Heart right ventricle (tissue), 16 donors: ENCODE measurements around the gene GSTM1. TPM values are rescaled to one million over a fixed set of nuclear protein-coding genes. Genes with fewer than 3 reads are reported as not detected.
A peak's percentile ranks its signal among the peaks of the same experiment; 100 is the strongest.

Source experiments
- ATAC-seq, 8 donors: fragments of 200-7000 bp; cut with Tn5 transposase; one replicate each; pipeline ENCODE4 v1.9.1; 2020; ENCODE audit warnings: mild to moderate bottlenecking in 8 of 8, moderate library complexity in 8 of 8, moderate number of reproducible peaks in 1 of 8
- DNase-seq, 2 donors: peaks; one replicate each; pipeline ENCODE4 v3.0.0-alpha.2; 2020
- H3K27ac ChIP-seq, 10 donors: fragments of 200-600 bp; sonication (generic) in 2 of 10; one replicate each; pipeline versions ENCODE4 v1.5.0 to v1.8.0; 2020 to 2022; ENCODE audit warnings: mild to moderate bottlenecking in 3 of 10
- H3K27me3 ChIP-seq, 7 donors: fragments of 200-600 bp; one replicate each; pipeline ENCODE4 v1.8.0; 2021 to 2022; ENCODE audit warnings: mild to moderate bottlenecking in 2 of 7
- H3K36me3 ChIP-seq, 9 donors: fragments of 200-600 bp; sonication (generic) in 1 of 9; one replicate each; pipeline versions ENCODE4 v1.5.0 to v1.8.0; 2020 to 2022; ENCODE audit warnings: mild to moderate bottlenecking in 2 of 9
- H3K4me1 ChIP-seq, 9 donors: fragments of 200-600 bp; sonication (generic) in 1 of 9; one replicate each; pipeline versions ENCODE4 v1.5.0 to v1.8.0; 2020 to 2022; ENCODE audit warnings: mild to moderate bottlenecking in 4 of 9
- H3K4me3 ChIP-seq, 10 donors: fragments of 200-600 bp; sonication (generic) in 2 of 10; one replicate each; pipeline versions ENCODE4 v1.5.0 to v1.8.0; 2020 to 2022; ENCODE audit warnings: mild to moderate bottlenecking in 7 of 10, moderate library complexity in 2 of 10
- H3K9me3 ChIP-seq, 11 donors: fragments of 200-600 bp in 10 of 11; sonication (generic) in 2 of 11; one replicate each; pipeline versions ENCODE4 v1.5.0 to v1.8.0; 2013 to 2022; ENCODE audit warnings: mild to moderate bottlenecking in 2 of 11, control low read depth in 1 of 11, moderate library complexity in 1 of 11
- WGBS, 2 donors: extraction: QIAGEN DNeasy Blood & Tissue Kit; methylation state at CpG; one replicate each; pipeline ENCODE4 v1.1.7; 2013; ENCODE audit warnings: inconsistent platforms in 1 of 2; 5-methylcytosine and 5-hydroxymethylcytosine counted together
- intact Hi-C, 10 donors: fragments of 100-400 bp; cut with DNase I; formaldehyde crosslinking; loops; one replicate each; pipeline versions ENCODE4 v1.11.1 to v1.14.2; 2022
- polyA plus RNA-seq, 2 donors: library from polyadenylated mRNA; stranded (reverse); fragments of 200-250 nt; gene quantifications; one replicate each; pipeline ENCODE4 v1.2.3, GENCODE V29; 2013
- total RNA-seq, 10 donors: library from RNA; stranded (reverse); fragmentation: NEBNext Ultra II Directional in 3 of 10; extraction: Animal tissue kit (Norgen Biotek cat#: 25700) in 3 of 10; gene quantifications; one replicate each; pipeline versions ENCODE4 v1.2.1 to v1.2.4, GENCODE V29; 2021 to 2023
- TF ChIP-seq, protein P1 (sequence below), 9 donors: fragments of 200-600 bp; sonication (generic) in 2 of 9; IDR thresholded peaks; one replicate each; pipeline versions ENCODE4 v1.5.0 to v1.8.0; 2021 to 2022; ENCODE audit warnings: antibody characterized with exemption in 9 of 9, mild to moderate bottlenecking in 5 of 9, moderate library complexity in 1 of 9
- donor health status: Arrhythmogenic right ventricular cardiomyopathy.
- donor health status: ischemic (EF 13 %, LVEDD 7.1; RV severe dilation, severe dysfunction).
- donor health status: healthy with polysubstance abuse.
- donor health status: DM: no; HTN: yes; CAD: no.
- donor health status: DM: no; HTN: no; CAD: no.
- donor health status: ischemic (EF 25% LVEDD 6.9; RV normal size, moderate dysfunction).
- donor health status: ischemic (EF 25% LVEDD 5.7; RV mildly dilated, moderate dysfunction).
- donor health status: healthy.
- donor health status: DM: yes; HTN: yes; CAD: no.
- donor health status: Ischemic cardiomyopathy.
- donor health status: ischemic (EF 35%, LVEDD 5.7; RV mildly dilated, moderate dysfunction).
- donor health status: nonischemic (EF 11% LVEDD 7.7; RV severe dilation, severe dysfunction).
- donor health status: DM: yes; HTN: yes; CAD: no.
- donor health status: PGD.
- donor health status: ischemic (EF 29% LVEDD 5.4; RV normal size, mild dysfunction).
- donor health status: nonischemic (EF 23%, LVEDD 6.1; RV moderate dilation, normal function).

The GSTM1 gene
- total and polyA plus RNA-seq, 12 donors, result 0.19 to 57.7 (median 36.7) TPM; not detected in 4

DNA sequence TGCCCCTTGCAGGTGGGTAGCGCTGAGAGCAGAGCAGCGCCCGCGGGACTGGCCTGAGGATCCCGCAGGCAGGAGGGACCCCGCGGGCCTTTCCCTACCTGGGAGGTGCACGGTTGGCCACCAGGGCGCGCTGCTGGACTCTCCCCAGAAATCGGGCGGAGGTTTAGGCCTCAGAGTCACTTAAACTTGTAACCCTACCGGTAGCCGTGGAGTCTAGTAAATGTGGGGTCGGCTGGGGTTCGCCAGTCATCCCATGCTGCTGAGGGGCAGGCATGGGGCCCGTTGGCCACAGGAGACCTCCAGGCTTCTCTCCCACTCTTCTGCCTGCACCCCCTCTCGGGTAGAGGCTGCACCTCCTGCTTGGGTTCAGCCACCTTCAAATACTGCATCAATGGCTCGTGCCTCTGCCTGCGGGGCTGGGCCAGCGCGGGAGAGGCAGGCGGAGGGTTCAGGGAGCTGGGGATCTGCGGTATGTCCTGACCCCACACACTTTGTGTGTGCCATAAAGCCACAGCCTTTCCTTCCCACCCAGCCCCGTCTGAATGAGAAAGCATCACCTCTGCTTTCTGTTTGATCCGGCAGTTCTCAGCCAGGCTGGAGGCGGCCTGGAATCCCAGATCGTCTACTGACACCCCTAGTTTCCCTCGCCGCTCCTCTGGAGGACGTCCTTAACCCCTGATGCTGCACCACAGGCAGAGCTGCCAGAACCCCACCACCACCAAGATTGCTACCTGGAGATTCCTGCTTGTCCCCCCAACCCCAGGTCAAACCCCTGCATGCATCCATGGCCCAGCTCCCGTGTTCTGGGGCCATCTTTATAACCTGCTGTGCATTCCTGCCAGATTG, 44.0 kb upstream of the GSTM1 start:
- Histone ChIP-seq H3K27me3 (no peaks in the 10 kb centered on the region), H3K9me3 (peaks cover 0 to 6% (median 0%) of the 10 kb centered on the region in 11 donors), H3K4me3 (peak overlapping the region in 1 of 10 donors; percentile 7), H3K27ac (no peak overlapping the region), H3K4me1 (peaks cover 0 to 12% (median 6%) of the 10 kb centered on the region in 9 donors), H3K36me3 (no peaks in the 10 kb centered on the region)
- DNase-seq (peak; percentile 81 to 90), ATAC-seq (peak; percentile 71 to 94 (median 89))
- TF ChIP-seq, protein P1, sequence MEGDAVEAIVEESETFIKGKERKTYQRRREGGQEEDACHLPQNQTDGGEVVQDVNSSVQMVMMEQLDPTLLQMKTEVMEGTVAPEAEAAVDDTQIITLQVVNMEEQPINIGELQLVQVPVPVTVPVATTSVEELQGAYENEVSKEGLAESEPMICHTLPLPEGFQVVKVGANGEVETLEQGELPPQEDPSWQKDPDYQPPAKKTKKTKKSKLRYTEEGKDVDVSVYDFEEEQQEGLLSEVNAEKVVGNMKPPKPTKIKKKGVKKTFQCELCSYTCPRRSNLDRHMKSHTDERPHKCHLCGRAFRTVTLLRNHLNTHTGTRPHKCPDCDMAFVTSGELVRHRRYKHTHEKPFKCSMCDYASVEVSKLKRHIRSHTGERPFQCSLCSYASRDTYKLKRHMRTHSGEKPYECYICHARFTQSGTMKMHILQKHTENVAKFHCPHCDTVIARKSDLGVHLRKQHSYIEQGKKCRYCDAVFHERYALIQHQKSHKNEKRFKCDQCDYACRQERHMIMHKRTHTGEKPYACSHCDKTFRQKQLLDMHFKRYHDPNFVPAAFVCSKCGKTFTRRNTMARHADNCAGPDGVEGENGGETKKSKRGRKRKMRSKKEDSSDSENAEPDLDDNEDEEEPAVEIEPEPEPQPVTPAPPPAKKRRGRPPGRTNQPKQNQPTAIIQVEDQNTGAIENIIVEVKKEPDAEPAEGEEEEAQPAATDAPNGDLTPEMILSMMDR (IDR thresholded peaks at IDR 0.05), result peak; percentile 75 to 93 (median 88)
- WGBS, 2 donors, result 40% methylated on average over 32 of the region's 32 CpGs
- intact Hi-C loops, result loop anchor here in 9 of 10 donors (2.0 to 10.0 kb wide), 5 partner anchors 44 to 341 kb away; partner anchors contain the start of genes GSTM1 (in 4 of the 9), GNAI3 (in 3 of the 9) and AHCYL1 (in 1 of the 9)

DNA sequence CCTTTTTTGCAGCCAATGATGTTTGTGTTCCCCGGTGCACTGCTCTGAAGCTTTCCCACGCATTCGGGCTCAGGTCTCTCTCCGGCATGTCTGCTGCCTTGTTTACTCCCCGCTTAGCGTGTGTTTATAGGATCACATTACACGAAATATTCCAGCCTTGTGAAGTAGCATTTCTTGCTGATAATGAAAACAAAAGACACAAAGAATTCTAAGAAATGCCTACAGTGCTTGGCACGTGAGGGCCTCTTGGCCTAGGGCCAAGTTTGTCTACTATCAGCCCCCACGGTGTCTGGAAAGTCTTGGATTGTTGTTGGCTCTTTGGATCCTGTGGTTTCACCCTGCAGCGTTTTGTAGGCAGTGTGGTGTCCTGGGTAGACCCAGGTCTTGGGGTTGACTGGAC, 42.9 kb upstream of the GSTM1 start:
- intact Hi-C loops, result loop anchor here in 8 of 10 donors (5.0 to 10.0 kb wide), 5 partner anchors 43 to 340 kb away; partner anchors contain the start of genes GSTM1 (in 5 of the 8), GNAI3 (in 3 of the 8) and AHCYL1 (in 2 of the 8)
- 59 to 66% methylated on average over 10 of the region's 10 CpGs for WGBS, 2 donors
- Histone ChIP-seq H3K4me3 (no peak overlapping the region), H3K9me3 (peaks cover 0 to 6% (median 0%) of the 10 kb centered on the region in 11 donors), H3K4me1 (peaks cover 0 to 12% (median 6%) of the 10 kb centered on the region in 9 donors), H3K27ac (no peak overlapping the region), H3K36me3 (no peaks in the 10 kb centered on the region), H3K27me3 (no peaks in the 10 kb centered on the region)
- DNase-seq, result no peak
- ATAC-seq, result no peak
- TF ChIP-seq, protein P1 (IDR thresholded peaks at IDR 0.05), result no peak

DNA sequence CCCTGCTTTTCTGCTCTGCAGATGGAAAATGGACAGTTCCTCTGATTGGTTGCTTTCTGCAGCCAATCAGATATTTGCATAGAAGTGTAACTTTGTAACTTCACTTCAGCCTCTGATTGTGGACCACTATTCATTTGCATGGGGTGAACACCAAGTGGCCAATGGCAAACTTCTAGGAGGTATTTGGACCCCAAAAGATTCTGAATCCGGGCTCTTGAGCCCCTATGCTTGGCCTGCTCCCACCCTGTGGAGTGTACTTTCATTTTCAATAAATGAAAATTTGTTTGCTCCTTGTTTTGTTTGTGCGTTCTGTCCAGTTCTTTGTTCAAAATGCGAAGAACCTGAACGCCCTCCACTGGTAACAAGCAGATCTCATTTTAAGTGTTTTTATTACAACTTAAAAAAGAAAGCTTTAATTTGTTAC, 38.1 kb upstream of the GSTM1 start:
- 54 to 62% methylated on average over 4 of the region's 4 CpGs for whole genome bisulfite sequencing, 2 donors
- peak in 5 of 8 donors; percentile 15 to 46 (median 33) for ATAC-seq
- Histone ChIP-seq H3K4me1 (peaks cover 0 to 2% (median 0%) of the 10 kb centered on the region in 9 donors), H3K9me3 (peaks cover 0 to 6% (median 0%) of the 10 kb centered on the region in 11 donors), H3K36me3 (no peaks in the 10 kb centered on the region), H3K27me3 (no peaks in the 10 kb centered on the region), H3K4me3 (peak overlapping the region in 6 of 10 donors; percentile 29 to 42 (median 38)), H3K27ac (peak overlapping the region in 1 of 10 donors; percentile 4)
- no peak for DNase-seq
- intact Hi-C loops, result loop anchor here in 3 of 10 donors (5.0 to 10.0 kb wide), 3 partner anchors 38 to 335 kb away; partner anchors contain the start of genes AHCYL1 (in 2 of the 3) and GSTM1 (in 1 of the 3)
- TF ChIP-seq, protein P1 (IDR thresholded peaks at IDR 0.05), result peak in 7 of 9 donors; percentile 17 to 52 (median 39)

DNA sequence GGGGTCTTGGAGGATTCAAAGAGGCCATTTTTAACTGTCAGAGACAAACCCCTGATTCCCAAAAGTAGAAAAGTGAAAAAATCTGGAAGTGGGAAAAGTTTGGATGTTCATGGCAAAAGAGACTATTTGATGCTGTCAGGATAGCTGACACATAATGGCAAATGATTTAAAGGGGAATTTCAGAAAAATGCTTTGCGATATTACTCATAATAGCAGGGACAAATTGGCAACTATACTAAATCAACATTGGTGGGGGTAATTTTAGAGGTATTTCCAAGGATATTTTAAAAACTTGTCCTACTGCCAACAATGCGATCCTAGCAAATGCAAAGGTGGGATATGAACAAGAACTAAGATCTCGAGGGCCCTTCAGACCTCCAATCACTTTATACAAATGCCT, 37.0 kb upstream of the GSTM1 start:
- TF ChIP-seq, protein P1 (IDR thresholded peaks at IDR 0.05), result no peak
- Histone ChIP-seq H3K27me3 (no peaks in the 10 kb centered on the region), H3K4me1 (peaks cover 0 to 13% (median 10%) of the 10 kb centered on the region in 9 donors), H3K27ac (no peak overlapping the region), H3K4me3 (no peak overlapping the region), H3K9me3 (peaks cover 0 to 6% (median 0%) of the 10 kb centered on the region in 11 donors), H3K36me3 (no peaks in the 10 kb centered on the region)
- WGBS, 2 donors, result 86 to 89% methylated on average over 3 of the region's 3 CpGs
- DNase-seq (no peak), ATAC-seq (no peak)
- intact Hi-C loops, result loop anchor here in 1 of 10 donors (10.0 kb wide), 1 partner anchor 334 kb away; the partner anchor contains the start of gene AHCYL1
